Embryonic facial prominence (tissue), 1 donor: ENCODE measurements around the gene MBD2.

Experiments used
- DNase-seq: peaks from one replicate; pipeline ENCODE4 v3.0.0-alpha.2; 2016; ENCODE audit errors: extremely low spot score

MBD2 gene

DNA sequence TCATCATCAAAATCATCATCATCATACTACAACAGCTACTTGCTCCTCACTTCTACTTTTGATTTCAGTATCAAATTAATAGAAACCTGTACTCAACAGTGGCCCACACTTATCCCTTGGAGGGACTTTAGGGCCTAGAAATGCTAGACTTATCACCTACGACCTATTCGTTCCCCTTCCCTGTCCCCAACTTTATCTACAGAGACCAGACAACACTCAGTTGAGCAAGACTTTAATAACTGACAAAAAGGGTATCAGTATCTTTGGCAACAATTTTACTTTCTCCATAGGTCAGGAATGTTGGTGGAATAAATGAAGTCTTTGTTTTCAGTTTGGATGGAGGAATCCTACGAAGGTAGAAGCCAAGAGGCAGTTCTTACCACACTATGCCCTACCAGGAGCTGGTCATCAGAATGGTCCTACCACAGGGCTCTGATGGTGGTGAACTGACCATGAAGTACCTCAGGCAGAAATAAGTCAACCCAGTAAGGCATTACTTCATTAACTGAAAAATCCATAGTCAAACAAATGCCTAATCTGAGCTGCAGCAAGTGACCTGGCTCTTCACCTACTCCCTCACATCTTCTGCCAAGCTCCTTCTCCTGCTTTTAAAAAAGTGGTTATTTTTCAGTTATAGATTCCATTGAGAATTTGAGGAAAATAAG, 26.6 kb downstream of the MBD2 start:
- no peak for DNase-seq

DNA sequence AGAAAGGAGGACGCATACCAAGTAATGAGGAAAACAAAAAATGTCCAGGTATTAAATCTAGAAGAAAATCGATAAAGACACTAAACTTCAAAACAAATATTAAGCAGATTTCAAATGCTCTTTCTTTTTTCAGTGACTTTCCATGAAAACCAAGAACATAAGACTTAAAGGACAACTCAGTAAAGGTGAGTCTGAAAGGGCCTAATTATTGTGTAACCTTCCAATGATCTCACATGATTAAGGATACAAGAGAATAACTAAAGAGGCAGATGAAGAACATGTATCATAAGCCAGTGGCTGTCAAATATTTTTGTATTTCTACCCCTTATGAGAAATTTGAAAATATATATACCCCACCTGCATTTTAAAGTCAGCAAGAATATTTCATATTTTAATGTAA, 30.7 kb downstream of the MBD2 start:
- DNase-seq, result no peak

- no peak for DNase-seq
Measured at GRCh38 chr18:54192900-54193299, 31.6 kb downstream of the MBD2 start.

GRCh38 chr18:54192415-54192814, 32.1 kb downstream of the MBD2 start:
- no peak for DNase-seq

GRCh38 chr18:54191352-54191751, 33.1 kb downstream of the MBD2 start:
- DNase-seq, result no peak

- DNase-seq, result no peak
Measured at GRCh38 chr18:54187372-54187771, 37.1 kb downstream of the MBD2 start.

- DNase-seq, result no peak
Measured at GRCh38 chr18:54184836-54185235, 39.6 kb downstream of the MBD2 start.

DNA sequence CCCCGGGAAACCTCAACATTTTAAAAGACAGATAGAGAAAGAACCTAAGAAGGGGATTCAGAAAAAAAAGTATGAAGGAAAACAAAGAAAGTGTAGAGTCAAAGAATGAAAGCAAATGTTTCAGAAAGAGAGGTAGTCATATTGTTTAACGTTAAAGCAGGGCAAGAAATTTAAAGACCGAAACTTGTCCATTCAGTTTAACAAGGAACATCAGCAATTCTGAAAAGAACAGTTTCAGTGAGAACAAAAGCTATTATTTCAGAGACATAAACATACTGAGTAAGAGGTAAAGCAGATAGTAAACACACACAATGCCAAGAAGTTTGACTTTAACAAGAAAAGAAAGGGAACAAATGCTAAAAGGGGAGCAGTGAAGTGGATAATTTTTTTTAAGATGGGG, 41.1 kb downstream of the MBD2 start:
- no peak for DNase-seq

DNA sequence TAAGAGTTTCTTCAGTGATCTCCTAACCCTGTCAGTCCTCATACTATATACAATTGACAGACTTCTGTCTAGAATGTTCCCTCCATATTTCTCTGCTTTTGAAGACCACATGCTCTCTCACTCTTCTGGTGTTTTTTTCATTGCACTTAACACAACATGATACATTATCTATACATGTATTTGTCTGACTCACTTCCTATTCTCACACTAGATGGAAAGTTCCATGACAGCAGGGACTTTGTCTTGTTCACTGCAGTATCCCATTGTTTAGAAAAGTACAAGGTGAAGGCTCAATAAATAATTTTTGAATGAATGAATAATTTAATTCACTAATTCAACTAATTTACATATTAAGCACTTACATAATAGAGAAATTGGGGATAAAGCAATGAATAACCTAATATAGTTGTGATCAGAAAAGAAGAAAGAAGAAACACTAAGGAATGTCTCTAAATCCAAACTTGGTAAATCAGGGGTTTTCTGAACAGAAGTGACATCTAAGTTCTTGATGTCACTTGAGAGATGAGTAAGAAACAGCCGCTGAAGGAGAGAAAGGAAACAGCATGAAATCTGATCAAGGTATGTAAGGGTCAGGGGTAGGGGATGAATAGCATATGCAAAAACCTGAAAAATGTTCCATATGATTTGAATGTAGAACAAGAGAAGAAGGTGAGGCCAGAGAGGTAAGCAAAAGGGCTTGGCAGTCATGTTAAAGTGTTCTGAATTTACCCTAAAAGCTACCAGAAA, 42.4 kb downstream of the MBD2 start:
- DNase-seq, result no peak

DNA sequence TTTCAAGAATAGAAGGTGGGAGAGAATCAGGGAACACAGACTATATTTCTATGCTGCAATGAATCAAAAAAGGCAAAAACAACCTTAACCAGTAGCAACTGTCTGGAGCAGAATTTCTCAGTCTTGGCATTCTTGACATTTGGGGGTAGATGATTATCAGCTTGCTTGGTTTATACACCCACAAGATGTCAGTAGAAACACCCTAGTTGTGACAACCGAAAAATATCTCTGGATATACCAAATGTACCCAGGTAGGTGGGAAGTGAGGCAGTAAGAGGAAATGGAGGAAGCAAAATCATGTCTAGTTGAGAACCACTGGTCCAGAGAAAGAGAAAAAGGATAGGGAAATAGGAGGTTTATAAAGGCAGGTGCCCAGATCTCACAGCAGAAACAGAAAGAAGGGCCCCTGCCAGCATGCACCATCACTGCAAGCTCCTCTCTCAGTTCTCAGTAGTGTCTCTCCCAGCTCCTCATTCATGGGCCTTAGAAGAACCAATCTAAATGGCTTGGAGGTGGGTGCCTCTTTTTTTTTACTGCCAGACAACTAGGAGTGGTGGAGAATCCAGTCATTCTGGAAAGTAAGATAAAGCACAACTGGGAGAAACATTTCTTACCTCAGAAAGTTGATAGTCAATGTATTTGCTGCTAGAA, 50.4 kb downstream of the MBD2 start:
- no peak for DNase-seq

- no peak for DNase-seq
Measured at GRCh38 chr18:54173250-54173649, 51.2 kb downstream of the MBD2 start.

- no peak for DNase-seq
Measured at GRCh38 chr18:54169431-54170403, 54.8 kb downstream of the MBD2 start.

DNA sequence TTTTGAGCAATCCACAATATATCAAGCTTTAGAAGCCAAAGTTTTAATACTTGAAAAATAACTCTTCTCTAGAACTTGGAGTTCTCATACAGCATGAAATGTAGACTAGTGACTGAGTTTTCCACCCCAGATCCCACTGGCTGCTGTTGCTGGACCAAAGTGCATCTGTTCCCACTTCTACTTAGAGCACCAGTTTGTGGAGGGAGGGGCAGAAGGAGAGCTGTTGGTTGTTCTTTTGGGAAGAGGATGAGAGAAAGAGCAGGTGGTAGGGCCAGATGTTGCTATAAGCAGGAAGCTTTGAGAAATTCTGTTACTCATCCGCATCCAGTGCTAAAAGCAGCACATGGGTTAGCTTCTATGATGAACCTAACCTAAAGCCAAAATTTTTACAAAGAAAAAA, 59.0 kb downstream of the MBD2 start:
- no peak for DNase-seq

DNA sequence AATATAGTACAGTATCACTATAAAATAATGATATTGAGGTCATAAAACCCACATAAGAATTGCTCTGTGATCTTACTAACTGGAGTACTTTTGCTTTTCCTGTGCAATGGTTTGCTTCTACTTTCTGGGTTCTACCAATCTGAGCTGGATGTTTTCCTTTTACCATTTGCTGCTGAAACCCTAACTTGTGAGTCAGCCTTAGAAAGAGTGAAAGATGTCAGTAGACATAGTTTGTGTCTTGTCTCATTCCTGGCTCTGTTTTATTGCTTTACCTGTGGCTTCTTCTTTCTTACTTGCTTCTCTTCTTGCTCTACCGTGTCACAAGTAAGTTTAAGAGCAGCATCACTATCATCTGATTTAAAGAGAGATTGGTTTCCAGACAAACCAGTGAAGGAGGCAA, 61.0 kb downstream of the MBD2 start:
- no peak for DNase-seq

- DNase-seq, result no peak
Measured at GRCh38 chr18:54162431-54162830, 62.0 kb downstream of the MBD2 start.

DNA sequence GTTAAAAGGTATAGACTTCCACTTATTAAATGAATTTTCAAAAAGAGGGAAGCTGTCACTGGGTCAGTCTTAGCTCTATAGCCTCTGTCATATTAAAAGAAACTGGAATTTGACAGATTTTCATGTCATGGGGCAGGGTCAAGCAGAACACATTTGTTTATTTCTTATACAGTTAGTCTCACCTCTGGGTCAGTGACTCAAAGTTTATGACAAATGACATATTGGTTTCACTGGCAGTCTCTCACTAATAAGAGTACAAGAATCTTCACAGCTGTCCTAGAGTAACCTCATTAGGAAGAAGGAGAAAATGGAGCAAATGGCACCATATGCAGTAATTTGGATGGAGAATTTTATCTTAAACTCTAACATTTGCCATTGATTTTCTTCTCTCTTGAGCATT, 63.2 kb downstream of the MBD2 start:
- DNase-seq, result no peak

GRCh38 chr18:54159906-54160305, 64.6 kb downstream of the MBD2 start:
- no peak for DNase-seq

- DNase-seq, result no peak
Measured at GRCh38 chr18:54157646-54158385, 66.7 kb downstream of the MBD2 start.

GRCh38 chr18:54155412-54155811, 69.1 kb downstream of the MBD2 start:
- no peak for DNase-seq

GRCh38 chr18:54154231-54154630, 70.2 kb downstream of the MBD2 start:
- no peak for DNase-seq

DNA sequence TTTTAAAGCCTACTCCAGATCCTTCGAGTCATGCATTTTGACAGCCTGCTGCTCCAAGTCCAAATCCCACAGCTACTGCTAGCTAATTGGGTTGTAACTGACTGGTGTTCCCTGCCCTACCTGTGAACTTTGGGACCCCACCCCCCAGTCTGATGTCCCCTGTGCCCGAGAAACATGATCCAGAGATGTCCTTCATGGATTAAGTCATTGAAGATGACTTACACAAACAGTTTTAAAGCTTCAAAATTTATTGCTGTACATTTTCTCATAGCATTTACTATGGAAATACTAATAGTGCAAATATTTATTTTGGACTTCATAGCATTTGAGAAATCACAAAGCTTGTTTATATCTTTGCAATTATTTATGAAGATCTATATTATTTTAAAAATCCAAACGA, 73.1 kb downstream of the MBD2 start:
- DNase-seq, result no peak
